ENCODE results near the gene C1QL1. TPM values are rescaled to one million over a fixed set of nuclear protein-coding genes. Genes with fewer than 3 reads are reported as not detected.

Gene C1QL1
- polyA plus RNA-seq, 1 donor from 2014 or later = 0.19 TPM

DNA sequence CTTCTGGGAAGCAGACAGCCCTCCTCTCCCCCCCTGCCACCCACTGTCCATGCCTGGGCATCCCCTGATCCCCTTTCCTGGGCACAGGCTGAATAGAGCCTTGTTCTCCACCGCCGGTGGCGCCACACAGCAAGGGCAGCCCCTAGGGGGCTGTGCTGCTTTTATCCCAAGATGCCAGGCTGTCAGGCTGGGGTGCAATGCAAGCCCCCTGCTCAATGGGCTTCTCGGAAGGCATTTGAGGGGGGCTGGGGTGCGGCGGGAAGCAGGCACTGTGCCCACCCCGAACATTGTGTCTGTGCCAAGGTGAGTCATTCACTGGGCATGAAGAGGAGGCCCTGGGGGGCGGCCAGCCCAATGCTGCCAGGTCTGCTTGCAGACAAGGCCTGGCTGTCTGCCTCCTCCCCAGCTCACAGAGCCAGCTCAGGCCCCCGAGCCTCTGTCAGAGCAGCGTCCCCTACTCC, 51.3 kb downstream of the C1QL1 start:
- Histone ChIP-seq H3K9ac (ENCODE audit: low read length) (no peak overlapping the region), H2AFZ (ENCODE audit: low read depth, low read length) (no peak overlapping the region), H3F3A (ENCODE audit: insufficient read depth, low read length, poor library complexity, severe bottlenecking) (no peaks in the 10 kb centered on the region), H3K36me3 (ENCODE audit: insufficient read depth, low read length) (no peaks in the 10 kb centered on the region), H3K9me3 (ENCODE audit: low read length) (no peaks in the 10 kb centered on the region), H3K27ac (ENCODE audit: low read length) (no peak overlapping the region), H3K4me3 (ENCODE audit: low read length) (no peak overlapping the region), H4K20me1 (ENCODE audit: insufficient read depth) (no peaks in the 10 kb centered on the region), H3K9me2 (ENCODE audit: insufficient read depth, low read length) (no peaks in the 10 kb centered on the region), H3K79me2 (replicated peaks; ENCODE audit: insufficient read depth, low read length) (no peaks in the 10 kb centered on the region), H3K27me3 (ENCODE audit: insufficient read depth, low read depth, low read length) (peaks cover 8% of the 10 kb centered on the region), H3K4me2 (ENCODE audit: low read length) (no peak overlapping the region)
- TF ChIP-seq TAF1 (IDR thresholded peaks at IDR 0.05; ENCODE audit: low read depth) (no peak), RAD21 (conservative IDR thresholded peaks at IDR 0.05) (no peak), SMC3 (conservative IDR thresholded peaks at IDR 0.05; ENCODE audit: poor library complexity) (no peak), CTCF (IDR thresholded peaks at IDR 0.05; ENCODE audit: poor library complexity, severe bottlenecking) (no peak), EP300 (conservative IDR thresholded peaks at IDR 0.05; ENCODE audit: poor library complexity, severe bottlenecking) (no peak), EZH2 (IDR thresholded peaks at IDR 0.05; ENCODE audit: borderline replicate concordance, insufficient read depth, low read length, poor library complexity, severe bottlenecking) (no peak), MXI1 (conservative IDR thresholded peaks at IDR 0.05; ENCODE audit: poor library complexity, severe bottlenecking) (no peak), POLR2AphosphoS5 (IDR thresholded peaks at IDR 0.05) (no peak)
- TF ChIP-seq, protein P1, sequence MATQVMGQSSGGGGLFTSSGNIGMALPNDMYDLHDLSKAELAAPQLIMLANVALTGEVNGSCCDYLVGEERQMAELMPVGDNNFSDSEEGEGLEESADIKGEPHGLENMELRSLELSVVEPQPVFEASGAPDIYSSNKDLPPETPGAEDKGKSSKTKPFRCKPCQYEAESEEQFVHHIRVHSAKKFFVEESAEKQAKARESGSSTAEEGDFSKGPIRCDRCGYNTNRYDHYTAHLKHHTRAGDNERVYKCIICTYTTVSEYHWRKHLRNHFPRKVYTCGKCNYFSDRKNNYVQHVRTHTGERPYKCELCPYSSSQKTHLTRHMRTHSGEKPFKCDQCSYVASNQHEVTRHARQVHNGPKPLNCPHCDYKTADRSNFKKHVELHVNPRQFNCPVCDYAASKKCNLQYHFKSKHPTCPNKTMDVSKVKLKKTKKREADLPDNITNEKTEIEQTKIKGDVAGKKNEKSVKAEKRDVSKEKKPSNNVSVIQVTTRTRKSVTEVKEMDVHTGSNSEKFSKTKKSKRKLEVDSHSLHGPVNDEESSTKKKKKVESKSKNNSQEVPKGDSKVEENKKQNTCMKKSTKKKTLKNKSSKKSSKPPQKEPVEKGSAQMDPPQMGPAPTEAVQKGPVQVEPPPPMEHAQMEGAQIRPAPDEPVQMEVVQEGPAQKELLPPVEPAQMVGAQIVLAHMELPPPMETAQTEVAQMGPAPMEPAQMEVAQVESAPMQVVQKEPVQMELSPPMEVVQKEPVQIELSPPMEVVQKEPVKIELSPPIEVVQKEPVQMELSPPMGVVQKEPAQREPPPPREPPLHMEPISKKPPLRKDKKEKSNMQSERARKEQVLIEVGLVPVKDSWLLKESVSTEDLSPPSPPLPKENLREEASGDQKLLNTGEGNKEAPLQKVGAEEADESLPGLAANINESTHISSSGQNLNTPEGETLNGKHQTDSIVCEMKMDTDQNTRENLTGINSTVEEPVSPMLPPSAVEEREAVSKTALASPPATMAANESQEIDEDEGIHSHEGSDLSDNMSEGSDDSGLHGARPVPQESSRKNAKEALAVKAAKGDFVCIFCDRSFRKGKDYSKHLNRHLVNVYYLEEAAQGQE (IDR thresholded peaks at IDR 0.05; ENCODE audit: borderline replicate concordance) = no peak

- Histone ChIP-seq H3K4me3 (ENCODE audit: low read length) (no peak overlapping the region), H3K9me3 (ENCODE audit: low read length) (no peaks in the 10 kb centered on the region), H3K79me2 (replicated peaks; ENCODE audit: insufficient read depth, low read length) (no peaks in the 10 kb centered on the region), H3F3A (ENCODE audit: insufficient read depth, low read length, poor library complexity, severe bottlenecking) (no peaks in the 10 kb centered on the region), H3K27me3 (ENCODE audit: insufficient read depth, low read depth, low read length) (peaks cover 15% of the 10 kb centered on the region), H4K20me1 (ENCODE audit: insufficient read depth) (no peaks in the 10 kb centered on the region), H2AFZ (ENCODE audit: low read depth, low read length) (no peak overlapping the region), H3K4me2 (ENCODE audit: low read length) (no peak overlapping the region), H3K27ac (ENCODE audit: low read length) (no peak overlapping the region), H3K9ac (ENCODE audit: low read length) (no peak overlapping the region), H3K36me3 (ENCODE audit: insufficient read depth, low read length) (no peaks in the 10 kb centered on the region), H3K9me2 (ENCODE audit: insufficient read depth, low read length) (no peaks in the 10 kb centered on the region)
- no peak for TF ChIP-seq SMC3 (conservative IDR thresholded peaks at IDR 0.05; ENCODE audit: poor library complexity)
- no peak for TF ChIP-seq RAD21 (conservative IDR thresholded peaks at IDR 0.05)
- no peak for TF ChIP-seq MXI1 (conservative IDR thresholded peaks at IDR 0.05; ENCODE audit: poor library complexity, severe bottlenecking)
- no peak for TF ChIP-seq EP300 (conservative IDR thresholded peaks at IDR 0.05; ENCODE audit: poor library complexity, severe bottlenecking)
- TF ChIP-seq, protein P1 (IDR thresholded peaks at IDR 0.05; ENCODE audit: borderline replicate concordance) = no peak
- TF ChIP-seq POLR2AphosphoS5 (IDR thresholded peaks at IDR 0.05) = no peak
- no peak for TF ChIP-seq CTCF (IDR thresholded peaks at IDR 0.05; ENCODE audit: poor library complexity, severe bottlenecking)
- TF ChIP-seq TAF1 (IDR thresholded peaks at IDR 0.05; ENCODE audit: low read depth) = no peak
- TF ChIP-seq EZH2 (IDR thresholded peaks at IDR 0.05; ENCODE audit: borderline replicate concordance, insufficient read depth, low read length, poor library complexity, severe bottlenecking) = no peak
These were observed 52.0 kb downstream of the C1QL1 start for GRCh38 chr17:44915862-44916780.

Measured in neural cell (in vitro differentiated cells).